Activated CD8-positive, alpha-beta T cell treated with anti-CD3 and anti-CD28 coated beads for 36 hours (primary cell): ENCODE data around the gene SYT17. TPM values are rescaled to one million over a fixed set of nuclear protein-coding genes. Genes with fewer than 3 reads are reported as not detected.

Source experiments
- ATAC-seq: fragments of 200-7000 bp; cut with Tn5 transposase; one replicate; pipeline ENCODE4 v1.10.0; 2021; ENCODE audit warnings: mild to moderate bottlenecking, moderate library complexity
- CTCF ChIA-PET: fragments of 350-600 bp; sonication (Branson Sonifier 250); formaldehyde crosslinking; loops from one replicate; lab custom pipeline; 2021; ENCODE audit warnings: antibody characterized with exemption; lab: Charles Lee
- POLR2A ChIA-PET: fragments of 350-600 bp; sonication (Branson Sonifier 250); formaldehyde crosslinking; loops from one replicate; lab custom pipeline; 2021; ENCODE audit warnings: antibody characterized with exemption; lab: Charles Lee
- DNase-seq: peaks from one replicate; pipeline ENCODE4 v3.0.0-alpha.2; 2020
- H3K27ac Mint-ChIP-seq: one replicate; pipeline ENCODE4 v1.8.0; 2021; ENCODE audit warnings: mild to moderate bottlenecking, mixed read lengths
- H3K27me3 Mint-ChIP-seq: one replicate; pipeline ENCODE4 v1.8.0; 2021; ENCODE audit warnings: mixed read lengths
- H3K36me3 Mint-ChIP-seq: one replicate; pipeline ENCODE4 v1.8.0; 2021; ENCODE audit warnings: low read depth, mixed read lengths
- H3K4me1 Mint-ChIP-seq: one replicate; pipeline ENCODE4 v1.8.0; 2021; ENCODE audit warnings: low read depth, mixed read lengths
- H3K4me3 Mint-ChIP-seq: one replicate; pipeline ENCODE4 v1.8.0; 2021; ENCODE audit warnings: mild to moderate bottlenecking, moderate library complexity, mixed read lengths
- H3K9me3 Mint-ChIP-seq: one replicate; pipeline ENCODE4 v1.8.0; 2021; ENCODE audit warnings: mixed read lengths
- CTCF ChIP-seq: fragments of 200-600 bp; IDR thresholded peaks from one replicate; pipeline ENCODE4 v1.8.0; 2022; ENCODE audit warnings: antibody characterized with exemption, mild to moderate bottlenecking
- intact Hi-C: fragments of 100-400 bp; cut with micrococcal nuclease; formaldehyde crosslinking; loops from one replicate; pipeline ENCODE4 v1.10.0; 2022
- total RNA-seq, 2 experiments: library from RNA; stranded (reverse); gene quantifications; one replicate each; pipeline ENCODE4 v1.2.3, GENCODE V29; 2021

SYT17 gene
- under 1 TPM in 1 of 2 experiments, not detected in 1; 0.59 TPM for total RNA-seq

DNA sequence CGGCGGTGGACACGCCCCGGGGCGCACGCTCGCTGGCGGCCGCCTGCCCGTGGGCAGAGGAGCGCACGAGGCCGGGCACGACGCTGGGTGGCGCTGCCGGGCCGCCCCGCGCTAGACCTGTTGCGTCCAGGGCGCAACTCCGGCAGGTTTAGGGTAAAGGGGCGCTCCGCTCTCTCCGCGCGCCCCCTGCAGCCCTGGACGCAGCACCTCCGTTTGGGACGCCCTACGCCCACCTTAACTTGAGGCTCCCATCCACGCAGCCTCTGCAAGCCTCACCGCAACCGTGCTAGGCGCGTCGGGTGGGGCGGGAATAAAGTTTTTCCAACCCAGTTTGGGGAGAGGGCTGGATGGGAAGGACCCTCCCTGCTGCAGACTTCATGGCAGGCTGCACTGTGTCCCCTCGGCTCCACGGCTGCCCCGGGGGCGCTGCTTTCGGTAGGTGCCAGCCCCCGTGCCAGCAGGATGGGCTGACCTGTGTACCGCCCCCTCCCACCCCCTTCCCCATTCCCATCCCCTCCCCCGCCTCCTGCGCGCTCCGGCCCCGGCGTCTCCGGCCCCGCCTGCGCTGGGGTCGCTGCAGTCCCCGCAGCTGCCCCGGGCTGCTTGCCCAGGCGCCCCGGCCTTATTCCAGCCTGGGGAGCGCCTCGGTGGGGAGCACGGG, at the start of gene SYT17:
Gene SYT17, plus strand, starts transcription at position 531 of the 661 bp plus-strand sequence. CDS start 407 bp downstream, outside the sequence.
- Mint-ChIP-seq H3K27ac (no peak within 1 kb of the TSS), H3K4me1 (no peaks in the 10 kb centered on the region), H3K9me3 (peaks cover 6% of the 10 kb centered on the region), H3K4me3 (no peak within 1 kb of the TSS), H3K27me3 (peaks cover 13% of the 10 kb centered on the region), H3K36me3 (no peaks in the 10 kb centered on the region)
- CTCF ChIA-PET: no interaction called here
- TF ChIP-seq CTCF: peak; percentile 70
- POLR2A ChIA-PET: no interaction called here
- intact Hi-C loops: loop anchor here (10.0 kb wide), 1 partner anchor 83 kb away; no protein-coding TSS in a partner anchor
- DNase-seq: peak; percentile 53
- ATAC-seq: peak; percentile 94

DNA sequence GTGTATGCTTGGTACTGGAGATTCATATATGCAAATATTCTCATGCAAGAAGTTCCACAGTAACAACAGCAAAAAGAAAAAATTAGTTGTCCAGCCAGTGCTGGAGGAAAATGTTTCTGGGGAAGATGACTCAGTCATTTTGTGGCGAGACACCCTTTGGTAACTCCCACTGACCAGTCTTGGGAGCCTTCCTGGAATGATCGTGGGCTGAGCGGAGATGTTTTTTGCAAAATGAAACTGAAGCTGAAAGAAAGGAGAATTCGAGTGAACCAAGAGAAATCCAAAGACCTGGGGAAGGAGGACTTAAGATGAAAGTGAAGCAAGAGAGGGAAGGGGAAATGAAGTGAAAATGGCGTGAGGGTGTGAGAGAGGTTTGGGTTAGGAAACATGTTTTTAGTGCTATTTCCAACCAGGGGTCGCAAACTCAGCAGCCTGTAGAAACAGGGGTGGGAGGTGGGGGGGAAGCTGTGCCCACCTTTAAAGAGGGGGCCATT, 49.1 kb upstream of the SYT17 start:
- CTCF ChIA-PET: interaction anchor here (1.3 kb wide), 1 partner anchor 33 kb away, joined by 7 read pairs; no protein-coding TSS in a partner anchor
- Mint-ChIP-seq H3K27ac (peak overlapping the region; percentile 84), H3K27me3 (peaks cover 17% of the 10 kb centered on the region), H3K36me3 (peaks cover 2% of the 10 kb centered on the region), H3K9me3 (no peaks in the 10 kb centered on the region), H3K4me3 (peak overlapping the region; percentile 64), H3K4me1 (peaks cover 22% of the 10 kb centered on the region)
- peak; percentile 35 for ATAC-seq
- peak; percentile 56 for DNase-seq
- intact Hi-C loops: no loop called here
- no peak for TF ChIP-seq CTCF
- POLR2A ChIA-PET: interaction anchor here (0.7 to 1.4 kb wide), 3 partner anchors 8 to 405 kb away, joined by 3 read pairs; no protein-coding TSS in a partner anchor

- DNase-seq (no peak), ATAC-seq (peak; percentile 53)
- Mint-ChIP-seq H3K9me3 (no peaks in the 10 kb centered on the region), H3K27ac (peak overlapping the region; percentile 2), H3K27me3 (peaks cover 20% of the 10 kb centered on the region), H3K4me3 (no peak overlapping the region), H3K36me3 (peaks cover 2% of the 10 kb centered on the region), H3K4me1 (peaks cover 22% of the 10 kb centered on the region)
- POLR2A ChIA-PET: interaction anchor here (0.7 to 1.4 kb wide), 2 partner anchors 10 to 405 kb away, joined by 3 read pairs; no protein-coding TSS in a partner anchor
- intact Hi-C loops: no loop called here
- CTCF ChIA-PET: interaction anchor here (1.3 kb wide), 1 partner anchor 33 kb away, joined by 7 read pairs; no protein-coding TSS in a partner anchor
- no peak for TF ChIP-seq CTCF
Observed at GRCh38 chr16:19119564-19119963, 48.5 kb upstream of the SYT17 start.

GRCh38 chr16:19123535-19124178, 44.4 kb upstream of the SYT17 start:
- H3K4me3 Mint-ChIP-seq: no peak overlapping the region
- no peaks in the 10 kb centered on the region for H3K36me3 Mint-ChIP-seq
- no peak for TF ChIP-seq CTCF
- intact Hi-C loops: no loop called here
- H3K27me3 Mint-ChIP-seq: peaks cover 12% of the 10 kb centered on the region
- CTCF ChIA-PET: interaction anchor here (0.6 to 1.5 kb wide), 2 partner anchors 11 to 38 kb away, joined by 4 read pairs; no protein-coding TSS in a partner anchor
- no peak for DNase-seq
- POLR2A ChIA-PET: no interaction called here
- no peak for ATAC-seq
- H3K9me3 Mint-ChIP-seq: peaks cover 4% of the 10 kb centered on the region
- H3K4me1 Mint-ChIP-seq: peaks cover 26% of the 10 kb centered on the region
- no peak overlapping the region for H3K27ac Mint-ChIP-seq
